GM19324 (cell line): Measurements from ENCODE around the gene PHACTR1.
"Not testable (repeated sequence)": the region's sequence is repeated elsewhere in the genome, so short reads cannot be mapped to it uniquely, and the experiment has no call there.

ENCODE experiments used
- ATAC-seq: cut with Tn5 transposase; IDR thresholded peaks from one replicate; pipeline ENCODE4 v1.9.1; 2021; ENCODE audit warnings: mild to moderate bottlenecking, moderate library complexity; ENCODE audit not compliant: unreplicated experiment, low FRiP score

PHACTR1 gene

DNA sequence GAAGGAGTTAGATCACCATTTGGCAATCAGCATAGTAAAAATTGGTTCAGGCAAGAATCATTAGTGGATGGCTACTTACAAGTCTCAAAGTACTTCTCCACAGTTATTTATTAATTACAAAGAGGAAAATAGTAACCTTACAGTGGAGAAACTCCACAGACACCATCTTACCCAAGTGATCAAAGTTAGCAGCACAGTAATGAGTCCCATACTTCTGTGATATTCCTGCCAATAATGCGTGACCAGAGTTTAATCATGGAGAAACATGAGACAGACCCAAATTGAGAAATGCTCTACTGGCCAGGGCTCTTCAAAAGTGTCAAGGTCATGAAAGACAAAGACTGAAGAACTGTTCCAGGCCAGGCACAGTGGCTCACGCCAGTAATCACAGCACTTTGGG is 602.3 kb downstream of the PHACTR1 start:
- ATAC-seq = no peak

DNA sequence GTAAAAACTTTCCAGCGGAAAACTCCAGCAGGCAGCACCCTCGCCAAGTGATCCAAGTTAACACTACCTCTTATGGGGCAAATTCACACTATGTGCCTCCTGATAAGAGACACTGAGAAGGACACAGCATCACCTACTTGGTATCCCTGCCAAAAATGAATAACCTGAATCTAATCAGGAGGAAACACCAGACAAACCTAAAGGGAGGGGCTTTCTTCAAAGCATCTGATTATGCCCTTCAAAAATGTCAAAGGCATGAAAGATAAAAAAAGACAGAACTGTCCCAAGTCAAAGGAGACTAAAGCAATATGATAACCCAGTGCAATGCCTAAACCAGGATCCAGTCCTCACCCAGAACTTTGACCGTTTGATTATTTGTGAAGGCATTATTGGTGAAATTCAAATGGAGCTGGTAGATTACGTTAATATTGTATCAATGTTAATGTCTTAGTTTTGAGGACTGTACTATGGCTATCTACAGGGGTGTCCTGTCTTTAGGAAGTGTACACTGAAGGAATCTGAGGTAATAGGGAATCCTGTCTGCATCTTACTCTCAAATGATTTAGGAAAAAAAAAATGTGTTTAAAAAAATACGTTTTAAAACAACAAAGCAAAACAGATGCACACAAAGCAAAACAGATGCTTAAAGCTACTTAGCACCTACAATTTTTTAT is 603.5 kb downstream of the PHACTR1 start:
- ATAC-seq = no peak

DNA sequence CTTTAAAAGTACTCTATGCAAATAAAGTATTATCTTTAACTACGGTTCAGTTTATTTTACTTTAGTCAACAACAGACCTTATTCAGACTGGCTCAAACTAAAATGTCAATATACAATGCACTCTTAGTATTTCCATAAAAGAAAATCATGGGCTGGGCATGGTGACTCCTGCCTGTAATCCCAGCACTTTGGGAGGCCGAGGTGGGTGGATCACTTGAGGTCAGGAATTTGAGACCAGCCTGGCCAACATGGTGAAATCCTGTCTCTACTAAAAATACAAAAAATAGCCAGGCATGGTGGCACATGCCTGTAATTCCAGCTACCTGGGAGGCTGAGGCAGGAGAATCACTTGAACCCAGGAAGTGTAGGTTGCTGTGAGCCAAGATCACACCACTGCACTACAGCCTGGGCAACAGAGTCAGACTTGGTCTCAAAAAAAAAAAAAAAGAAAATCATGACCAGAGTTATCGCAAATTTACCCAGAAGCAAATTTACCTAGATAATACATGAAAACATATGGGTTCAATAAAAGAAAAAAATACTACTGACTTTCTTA is 609.5 kb downstream of the PHACTR1 start:
- ATAC-seq = not testable (repeated sequence)

DNA sequence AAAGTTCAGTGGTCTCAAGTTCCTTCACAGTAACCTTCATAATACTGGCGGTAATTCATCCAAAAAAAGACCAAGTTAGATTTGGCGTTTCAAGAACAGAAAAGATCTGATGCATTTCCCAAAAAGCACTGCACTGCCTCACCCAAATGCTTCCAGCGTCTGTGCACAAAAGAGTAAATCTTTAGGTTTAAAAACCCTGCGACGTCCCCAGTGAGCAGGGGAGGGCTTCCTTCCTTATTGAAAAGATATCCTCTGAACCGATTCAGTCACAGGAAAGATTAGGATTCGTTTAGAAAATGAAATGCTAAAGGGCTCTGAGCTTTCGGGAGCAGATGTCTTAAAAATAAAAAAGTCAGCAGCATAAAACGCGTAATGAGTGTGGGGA is 611.1 kb downstream of the PHACTR1 start:
- no peak for ATAC-seq

DNA sequence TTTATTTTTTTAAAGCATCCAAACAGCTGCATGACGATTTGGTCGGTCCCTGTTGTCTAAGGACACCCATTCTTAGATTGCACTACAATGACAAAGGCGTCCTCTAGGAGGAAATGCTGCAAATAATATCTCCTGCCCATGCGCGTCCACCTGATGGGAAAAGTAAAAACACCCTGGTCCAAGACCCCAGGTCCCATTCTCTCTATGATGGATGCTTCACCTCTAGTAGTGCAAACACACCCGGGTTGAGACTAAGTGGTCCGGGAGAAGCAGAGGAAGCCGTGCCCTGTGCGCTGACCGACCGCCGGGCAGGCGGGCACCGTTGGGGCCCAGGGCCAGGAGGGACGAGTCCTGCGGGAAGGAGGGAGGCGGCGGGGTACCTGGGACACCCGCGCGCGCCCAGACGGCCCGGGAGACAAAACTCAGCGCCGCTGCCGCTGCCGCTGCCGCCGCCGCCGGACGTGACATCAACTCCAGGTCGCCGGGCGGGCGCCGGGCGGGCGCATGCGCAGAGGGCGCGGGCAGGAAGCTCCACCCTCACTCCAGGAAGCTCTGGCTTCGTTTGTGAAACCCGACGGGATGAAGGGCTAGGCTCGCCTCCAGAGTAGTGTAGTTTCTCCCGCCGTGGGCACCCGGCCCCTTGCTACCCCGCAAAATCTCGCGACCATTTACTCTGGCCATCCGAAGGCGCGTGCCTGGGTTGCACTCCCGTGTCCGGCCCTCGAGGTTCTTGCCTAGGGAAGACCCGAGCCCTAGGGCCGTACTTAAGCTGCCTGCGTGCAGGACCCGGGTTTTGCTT is 611.7 kb downstream of the PHACTR1 start, which contains the start of gene TBC1D7:
TSS of gene TBC1D7 (minus strand) at position 462 of the 799 bp plus-strand sequence. CDS start 1,639 bp downstream, outside the sequence.
- peak; percentile 97 for ATAC-seq

DNA sequence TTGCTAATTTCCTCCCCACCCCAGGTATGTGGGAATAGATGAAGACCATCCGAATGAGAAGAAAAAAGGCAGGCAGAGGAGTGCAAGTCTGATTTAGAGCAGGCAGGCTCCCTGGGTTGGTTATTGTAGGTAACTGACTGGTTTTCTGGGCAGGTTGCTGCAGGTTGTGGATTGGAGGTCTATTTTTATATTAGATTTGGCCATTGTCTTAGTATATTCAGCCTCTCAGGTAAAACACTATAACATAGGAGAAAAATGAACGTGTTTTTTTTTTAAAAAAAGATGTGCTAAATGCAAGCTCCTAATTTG is 612.3 kb downstream of the PHACTR1 start:
- no peak for ATAC-seq

DNA sequence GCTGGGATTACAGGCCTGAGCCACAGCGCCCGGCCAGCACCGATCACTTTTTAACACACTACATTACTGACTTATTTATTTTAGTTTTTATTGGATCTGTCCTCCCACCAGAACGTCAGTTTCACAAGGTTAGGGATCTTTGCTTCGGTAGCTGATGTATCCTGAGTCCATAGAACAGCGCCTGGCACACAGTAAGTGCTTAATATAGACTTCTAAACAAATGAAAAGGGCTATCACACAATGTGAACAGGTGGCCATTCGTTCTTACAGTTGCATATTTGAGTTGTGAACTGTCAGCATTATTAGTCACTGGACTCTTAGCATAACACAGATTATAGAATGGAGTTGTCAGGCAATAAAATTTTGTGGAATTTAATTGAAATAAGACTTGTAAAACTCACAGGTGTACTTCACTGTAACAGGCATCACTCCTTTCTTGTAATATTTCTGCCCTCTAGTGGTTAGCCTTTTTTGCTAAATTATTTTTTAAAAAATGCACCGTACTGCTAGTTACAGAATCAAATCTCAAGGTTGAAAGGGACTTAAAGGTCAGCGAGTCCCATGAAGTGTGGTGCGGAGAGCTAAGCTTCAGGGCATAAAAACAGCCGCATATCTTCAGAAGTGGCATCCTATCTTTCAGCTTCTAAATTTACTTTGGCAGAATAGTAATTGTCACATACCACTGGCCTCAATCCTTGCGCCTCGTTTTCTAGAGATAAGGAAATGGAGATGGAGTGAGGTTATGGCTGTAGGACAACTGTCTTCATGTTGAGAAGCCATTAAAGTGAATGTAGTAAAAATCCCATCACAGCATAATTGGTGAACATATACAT is 615.2 kb downstream of the PHACTR1 start:
- no peak for ATAC-seq

DNA sequence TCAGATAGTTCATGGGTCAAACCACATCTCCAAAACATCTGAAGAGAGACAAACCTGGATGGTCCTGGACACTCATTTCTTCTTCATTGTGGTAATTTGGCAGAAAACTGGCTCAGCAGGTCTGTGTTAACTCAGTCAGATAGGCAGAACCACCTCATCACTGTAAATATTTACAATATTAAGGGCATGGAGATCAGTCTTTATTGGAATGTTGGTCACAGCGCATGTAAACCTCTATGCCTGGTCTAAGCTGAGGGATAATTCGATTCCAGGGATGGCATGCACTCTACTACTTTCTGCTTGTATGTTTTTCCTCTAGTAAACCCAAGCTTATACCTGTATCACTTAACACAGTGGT is 615.8 kb downstream of the PHACTR1 start:
- ATAC-seq = no peak

DNA sequence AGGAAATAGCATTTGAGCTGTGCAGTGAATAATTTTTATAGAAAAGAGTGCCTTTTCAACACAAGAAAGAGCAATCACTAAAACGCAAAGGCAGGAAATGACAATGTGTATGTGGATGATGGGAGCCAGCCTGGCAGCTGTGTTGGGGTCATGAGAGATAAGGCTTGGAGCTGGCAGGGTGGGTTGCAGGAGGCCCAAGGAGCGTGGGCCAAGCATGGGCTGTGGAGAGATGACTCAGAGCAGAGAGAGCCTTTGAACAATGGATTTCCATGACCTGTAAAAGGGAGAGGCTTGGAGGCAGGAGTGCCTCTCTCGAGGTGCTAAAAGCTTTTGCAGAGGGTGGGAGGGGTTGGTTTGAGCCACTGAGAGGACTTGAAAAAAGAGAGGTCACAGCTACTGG is 618.4 kb downstream of the PHACTR1 start:
- ATAC-seq = no peak

DNA sequence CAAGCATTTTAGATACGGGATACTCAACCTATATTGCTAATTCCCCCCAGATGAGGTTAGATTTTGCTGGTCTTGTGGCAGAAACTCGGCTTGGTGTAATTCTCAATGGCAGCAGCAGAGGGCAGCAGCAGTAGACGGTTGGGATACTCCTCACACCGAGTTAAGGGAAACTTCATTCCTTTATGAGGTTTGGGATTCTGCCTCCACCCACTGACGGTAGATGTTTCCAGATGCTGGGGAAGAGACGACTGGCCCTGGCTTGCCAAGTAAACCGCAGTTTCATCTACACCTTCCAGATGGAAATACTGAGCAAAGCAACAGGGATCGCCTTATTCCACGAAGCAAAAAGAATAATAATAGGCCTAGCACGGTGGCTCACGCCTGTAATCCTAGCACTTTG is 620.0 kb downstream of the PHACTR1 start:
- no peak for ATAC-seq

DNA sequence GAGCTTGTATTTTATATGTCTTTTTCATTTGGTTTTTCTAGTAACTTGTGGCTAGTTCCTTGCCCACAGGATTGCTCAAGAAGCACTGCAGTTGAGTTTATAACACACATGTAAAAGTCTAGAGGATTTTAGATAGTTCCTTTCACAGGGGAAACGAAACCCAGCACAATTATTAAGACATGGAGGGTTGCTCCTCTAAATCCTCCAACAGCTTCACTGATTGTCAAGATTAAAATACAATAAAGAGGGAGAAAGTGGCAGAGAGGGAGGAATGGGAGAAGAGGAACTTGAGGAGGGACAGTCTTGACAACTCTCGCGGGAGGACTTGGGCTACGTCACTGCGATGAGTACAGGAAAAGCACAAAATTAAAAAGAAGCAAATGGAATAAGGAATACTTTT is 621.5 kb downstream of the PHACTR1 start:
- no peak for ATAC-seq
